ENCODE data around the gene LSM14B.

LSM14B gene

DNA sequence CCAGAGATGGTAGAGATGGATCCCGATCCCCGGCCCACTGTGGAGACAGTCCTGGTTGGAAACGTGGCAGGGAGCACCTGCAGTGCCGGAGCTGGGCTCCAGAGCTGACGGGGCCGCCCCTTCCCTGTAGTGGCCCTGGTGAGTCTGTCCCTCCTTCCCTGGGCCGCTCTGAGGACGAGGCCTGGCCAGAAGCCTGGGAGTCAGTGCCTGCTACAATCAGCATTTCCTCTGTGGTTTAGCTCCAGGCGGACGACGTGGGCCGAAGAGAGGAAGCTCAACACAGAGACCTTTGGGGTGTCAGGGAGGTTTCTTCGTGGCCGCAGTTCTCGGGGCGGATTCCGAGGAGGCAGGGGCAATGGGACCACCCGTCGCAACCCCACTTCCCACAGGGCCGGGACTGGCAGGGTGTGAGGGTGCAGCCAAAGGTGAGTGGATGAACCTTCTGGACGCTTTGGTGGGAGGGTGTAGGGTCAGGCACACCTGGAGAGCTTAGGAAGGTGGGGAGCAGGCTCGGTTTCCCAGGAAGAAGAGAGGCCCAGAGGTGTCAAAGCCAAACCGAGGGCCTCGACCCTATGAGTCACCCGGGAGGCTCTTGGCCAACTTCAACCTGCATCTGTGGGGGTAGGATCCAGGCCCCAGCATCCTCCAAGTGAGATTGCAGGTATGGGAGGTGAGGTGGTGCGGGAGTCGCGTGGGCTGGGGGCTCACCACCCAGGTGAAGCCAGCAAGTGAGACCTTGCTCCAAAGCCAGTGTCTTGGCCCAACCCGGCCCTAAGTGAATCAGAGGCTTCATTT, 11.0 kb downstream of the LSM14B start:
- no peak for DNase-seq (ENCODE audit: low read depth)

- no peak for DNase-seq (ENCODE audit: low read depth)
Observed at GRCh38 chr20:62133864-62134263, 11.6 kb downstream of the LSM14B start.

GRCh38 chr20:62134735-62135231, 12.5 kb downstream of the LSM14B start:
- peak; percentile 61 for DNase-seq (ENCODE audit: low read depth)

DNA sequence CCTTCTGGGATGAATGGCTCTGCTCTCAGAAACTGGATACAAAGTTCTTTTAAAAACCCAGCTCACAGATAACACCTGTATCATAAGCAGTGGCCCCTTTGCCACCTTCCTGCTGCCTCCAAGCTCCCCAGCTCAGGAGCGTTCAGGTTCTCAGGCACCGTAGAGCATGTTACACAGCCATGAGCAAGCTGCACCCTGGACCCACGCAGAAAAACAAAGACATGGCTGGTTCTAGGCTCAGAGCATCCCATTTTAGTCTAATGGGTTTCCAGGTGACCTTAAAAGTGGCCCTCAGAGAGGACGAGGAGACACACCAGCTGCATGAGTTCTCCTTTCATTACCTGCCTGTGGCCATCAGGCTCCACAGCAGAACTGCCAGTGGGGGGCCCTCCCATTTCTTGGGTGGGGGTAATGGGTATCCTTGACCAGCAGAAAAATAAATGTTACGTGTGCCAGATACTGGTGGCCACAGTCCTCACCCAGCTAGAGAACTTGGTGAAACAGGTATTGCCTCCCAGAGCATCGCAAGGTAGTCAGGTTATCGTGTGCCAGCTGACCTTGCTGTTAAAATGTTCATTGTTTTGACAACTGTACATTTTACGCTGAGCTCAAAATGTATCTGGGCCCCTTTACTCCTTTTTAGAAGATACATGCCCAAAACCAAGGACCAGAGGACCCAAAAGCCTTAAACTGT, 13.4 kb downstream of the LSM14B start:
- no peak for DNase-seq (ENCODE audit: low read depth)

- DNase-seq (ENCODE audit: low read depth): peak; percentile 57
Observed at GRCh38 chr20:62136283-62137091, 14.2 kb downstream of the LSM14B start.

GRCh38 chr20:62137092-62137384, 14.8 kb downstream of the LSM14B start:
- no peak for DNase-seq (ENCODE audit: low read depth)

DNA sequence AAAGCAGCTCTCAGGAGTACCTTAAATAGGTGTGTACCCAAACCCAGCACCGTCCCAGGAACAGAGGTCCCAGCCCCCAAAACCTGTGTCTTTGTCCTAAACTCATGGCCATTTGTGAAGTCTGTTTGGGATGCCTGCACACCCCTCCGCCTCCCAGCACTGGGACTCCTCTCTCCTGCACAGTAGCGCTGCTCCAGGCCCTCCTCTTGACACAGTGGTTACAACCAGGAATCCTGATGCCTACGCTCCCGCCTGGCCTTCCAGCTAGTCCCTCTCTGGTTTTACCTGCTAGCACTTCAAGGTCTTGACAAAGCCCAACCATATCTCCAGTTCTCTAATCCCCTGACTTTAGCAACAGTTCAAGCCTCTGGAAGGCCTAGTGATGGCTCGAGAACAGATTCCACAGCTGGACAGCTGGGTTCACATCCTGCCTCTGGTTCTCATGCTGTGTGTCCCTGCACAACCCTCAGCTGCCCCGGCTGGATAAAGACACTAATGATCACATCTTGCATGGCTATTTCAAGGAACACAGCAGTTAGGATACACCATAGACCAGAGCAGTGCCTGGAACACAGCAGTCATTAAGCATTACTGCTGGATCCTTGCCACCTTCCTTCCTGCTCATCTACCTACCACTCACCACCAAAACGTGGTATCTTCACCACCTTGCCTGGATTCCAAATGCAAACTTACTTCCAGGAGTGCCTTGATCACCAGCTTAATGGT, 15.4 kb downstream of the LSM14B start:
- no peak for DNase-seq (ENCODE audit: low read depth)

GRCh38 chr20:62138204-62138543, 15.9 kb downstream of the LSM14B start:
- no peak for DNase-seq (ENCODE audit: low read depth)

DNA sequence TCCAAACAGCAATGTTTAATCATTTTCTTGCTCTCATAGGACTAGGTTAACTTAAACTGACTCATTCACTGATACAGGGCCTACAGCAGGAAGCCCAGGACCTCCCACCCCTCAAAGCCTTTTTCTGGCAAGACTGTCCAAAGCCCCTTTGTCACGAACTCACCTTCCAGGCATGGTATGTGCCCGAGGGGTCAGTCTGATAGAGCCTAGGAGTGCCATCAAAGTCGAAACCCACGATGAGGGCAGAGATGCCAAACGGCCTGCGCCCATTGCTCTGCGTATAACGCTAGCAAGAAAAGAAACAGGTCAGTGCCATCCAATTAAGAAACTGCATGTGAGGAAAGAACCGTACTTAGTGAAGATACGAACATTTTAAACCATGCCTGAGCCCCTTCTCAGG, 16.6 kb downstream of the LSM14B start:
- no peak for DNase-seq (ENCODE audit: low read depth)

DNA sequence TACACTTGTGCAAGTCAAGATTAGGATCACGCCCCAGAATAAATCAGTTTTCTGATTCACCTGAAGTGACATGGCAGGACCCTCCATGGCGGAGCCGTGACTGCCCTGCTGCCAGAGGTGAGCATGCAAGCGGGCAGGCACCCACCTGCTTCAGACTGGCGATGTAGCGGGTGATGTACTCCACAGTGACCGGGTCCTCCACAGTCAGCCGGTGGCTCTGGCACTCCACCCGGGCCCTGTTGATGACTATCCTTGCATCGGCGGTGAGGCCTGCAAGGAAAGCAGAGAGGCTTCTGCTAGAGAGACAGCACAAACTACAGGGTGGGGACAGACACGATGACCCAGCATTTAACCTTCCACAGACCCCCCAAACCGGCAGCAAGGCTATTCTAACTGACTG, 17.4 kb downstream of the LSM14B start:
- DNase-seq (ENCODE audit: low read depth): no peak

GRCh38 chr20:62141043-62141396, 18.7 kb downstream of the LSM14B start:
- no peak for DNase-seq (ENCODE audit: low read depth)

DNA sequence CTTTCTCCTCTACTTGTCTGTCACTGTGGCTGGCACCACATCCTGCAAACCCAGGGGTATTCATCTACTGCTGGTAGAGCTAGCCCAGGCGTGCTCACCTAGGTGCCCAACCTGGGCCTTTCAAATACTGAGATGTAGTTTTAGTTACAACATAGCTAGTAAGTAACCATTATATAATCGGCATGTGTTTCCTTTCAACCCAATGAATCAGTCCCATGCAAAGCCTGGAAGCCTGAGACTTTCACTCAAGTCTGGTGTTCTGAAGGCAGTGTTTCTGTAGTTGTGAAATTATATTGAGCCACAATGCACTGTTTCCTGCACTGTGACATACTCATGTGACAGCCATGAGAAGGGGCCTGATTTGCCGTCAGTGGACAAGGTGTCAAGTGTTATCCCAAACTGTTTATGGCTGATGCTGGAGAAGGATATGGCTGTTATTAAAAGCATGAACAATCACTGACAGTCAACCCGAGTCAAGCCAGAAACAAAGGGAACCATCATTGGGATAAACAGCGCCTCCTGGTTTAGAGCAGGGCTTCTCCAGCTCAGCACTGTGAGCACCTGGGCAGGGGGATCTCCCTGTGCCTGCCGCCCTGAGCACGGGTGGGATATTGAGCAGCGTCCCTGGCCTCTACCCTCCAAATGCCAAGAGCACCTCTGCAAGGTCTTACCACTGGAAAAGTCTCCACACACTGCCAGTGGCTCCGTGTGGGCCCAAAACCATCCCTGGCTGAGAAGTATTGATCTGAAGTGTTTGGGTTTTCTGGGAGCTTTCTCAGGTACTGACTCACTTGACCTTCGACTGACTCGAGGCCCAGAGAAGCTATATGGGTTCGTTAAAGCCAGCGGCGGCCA, 19.3 kb downstream of the LSM14B start:
- DNase-seq (ENCODE audit: low read depth): no peak

GRCh38 chr20:62142252-62143080, 20.2 kb downstream of the LSM14B start:
- no peak for DNase-seq (ENCODE audit: low read depth)

DNA sequence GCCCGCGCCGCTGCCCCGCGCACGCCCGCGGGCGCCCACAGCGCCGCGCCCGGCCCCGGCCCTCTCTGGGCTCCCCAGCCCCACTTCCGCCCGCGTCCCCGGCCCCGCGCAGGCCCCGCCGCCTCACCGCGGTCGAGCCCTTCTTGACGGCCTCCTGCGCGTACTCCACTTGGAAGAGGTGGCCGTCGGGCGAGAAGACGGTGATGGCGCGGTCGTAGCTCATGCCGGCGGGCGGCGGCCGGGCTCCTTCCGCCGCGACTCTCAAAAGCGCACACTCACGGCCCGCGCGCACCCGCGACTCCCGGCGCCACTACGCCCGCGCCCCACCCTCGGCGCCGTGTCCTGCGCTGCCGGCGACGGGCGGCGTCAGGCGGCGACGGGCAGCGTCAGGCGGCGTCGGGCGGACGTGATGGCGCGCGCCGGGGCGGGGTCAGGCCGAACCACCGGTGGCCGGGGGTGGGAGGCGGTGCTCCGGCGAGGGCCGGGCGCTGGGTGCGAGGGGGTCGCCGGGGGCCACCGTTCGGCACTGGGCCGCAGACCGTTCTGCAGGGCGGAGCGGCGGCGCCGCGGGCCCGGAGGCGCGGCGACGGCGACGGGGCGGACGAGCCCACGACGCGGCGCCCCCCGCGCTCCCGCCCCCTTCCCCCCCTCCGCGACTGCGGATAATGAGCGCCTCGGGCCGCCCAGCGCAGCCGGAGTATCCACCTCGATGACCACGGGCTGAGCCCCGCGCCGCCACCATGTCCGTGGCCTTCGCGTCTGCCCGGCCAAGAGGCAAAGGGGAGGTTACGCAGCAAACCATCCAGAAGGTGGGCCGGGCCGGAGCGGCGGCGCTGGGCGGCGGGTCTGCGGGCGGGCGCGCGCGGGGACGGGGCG, 21.0 kb downstream of the LSM14B start, which contains the start of the genes PSMA7 and SS18L1:
PSMA7 (minus strand) TSS at position 314 of the 876 bp plus-strand sequence; CDS start at position 223, 91 bp downstream.
SS18L1 (plus strand) TSS at position 689 of the 876 bp plus-strand sequence; CDS start at position 741, 52 bp downstream.
- DNase-seq (ENCODE audit: low read depth): peak; percentile 51

GRCh38 chr20:62143957-62144825, 21.9 kb downstream of the LSM14B start:
- no peak for DNase-seq (ENCODE audit: low read depth)

GRCh38 chr20:62145688-62146018, 23.4 kb downstream of the LSM14B start:
- DNase-seq (ENCODE audit: low read depth): no peak

- no peak for DNase-seq (ENCODE audit: low read depth)
Observed at GRCh38 chr20:62146019-62146755, 23.9 kb downstream of the LSM14B start.

DNA sequence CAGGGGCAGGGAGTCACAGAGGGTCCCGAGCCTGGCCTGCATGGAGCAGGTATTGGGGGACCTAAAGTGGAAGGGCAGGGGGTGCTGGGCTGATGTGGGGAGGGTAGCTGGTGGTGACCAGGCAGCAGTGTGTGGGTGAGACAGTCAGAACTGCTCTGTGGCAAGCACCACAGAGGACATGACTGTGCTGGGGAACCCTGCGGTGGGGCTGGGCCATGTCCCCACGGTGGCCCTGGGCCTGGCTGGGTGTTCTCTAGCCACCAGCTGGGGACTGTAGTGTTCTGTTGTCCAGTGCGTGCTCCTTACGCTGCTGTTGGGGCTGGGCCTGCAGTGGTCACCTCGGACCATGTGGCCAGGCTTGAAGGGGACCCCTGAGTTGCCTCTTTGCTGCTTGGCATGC, 24.9 kb downstream of the LSM14B start:
- no peak for DNase-seq (ENCODE audit: low read depth)
